H1 (cell line): ENCODE results near the gene CXCL9.

ENCODE experiments used
- CEBPB ChIP-seq: IDR thresholded peaks from 2 replicates; pipeline ENCODE4 v1.6.1; 2012; ENCODE audit warnings: low read depth, low read length
- CHD1 ChIP-seq: IDR thresholded peaks from 2 replicates; pipeline ENCODE4 v1.6.1; 2012; ENCODE audit warnings: low read depth, low read length, improper control_type of control experiment
- CHD2 ChIP-seq: IDR thresholded peaks from 2 replicates; pipeline ENCODE4 v1.6.1; 2012; ENCODE audit warnings: low read length, improper control_type of control experiment
- CHD7 ChIP-seq: fragments of 300-600 bp; sonication (generic); IDR thresholded peaks from 2 replicates; pipeline ENCODE4 v1.7.1; 2012; ENCODE audit warnings: low read length, moderate library complexity, mild to moderate bottlenecking, inconsistent platforms; ENCODE audit not compliant: insufficient replicate concordance
- CTCF ChIP-seq, 3 experiments: IDR thresholded peaks; 1 replicate in 2 of 3; 2 replicates in 1 of 3; pipeline versions ENCODE4 v1.5.1 to v1.6.1; 2011; ENCODE audit warnings: low read length in 3 of 3, mild to moderate bottlenecking in 3 of 3, inconsistent platforms in 2 of 3, low read depth in 1 of 3, moderate library complexity in 1 of 3; ENCODE audit not compliant: insufficient read depth in 1 of 3; ENCODE audit errors: control extremely low read depth in 1 of 3
- EGR1 ChIP-seq: IDR thresholded peaks from 2 replicates; pipeline ENCODE4 v1.6.1; 2011; ENCODE audit warnings: low read depth, low read length, borderline replicate concordance
- EP300 ChIP-seq, 2 experiments: IDR thresholded peaks; 1 replicate in 1 of 2; 2 replicates in 1 of 2; pipeline ENCODE4 v1.6.1; 2011 to 2012; ENCODE audit warnings: low read depth in 2 of 2, low read length in 2 of 2, mild to moderate bottlenecking in 2 of 2, borderline replicate concordance in 1 of 2, inconsistent platforms in 1 of 2, moderate library complexity in 1 of 2
- EZH2 ChIP-seq: fragments of 200-600 bp; sonication (generic); IDR thresholded peaks from 2 replicates; pipeline ENCODE4 v1.7.1; 2012; ENCODE audit warnings: low read depth, mild to moderate bottlenecking, moderate library complexity, low read length, inconsistent platforms; ENCODE audit not compliant: severe bottlenecking
- POLR2A ChIP-seq, 2 experiments: IDR thresholded peaks; 1 replicate in 1 of 2; 2 replicates in 1 of 2; pipeline ENCODE4 v1.6.1; 2011; ENCODE audit warnings: low read depth in 2 of 2, low read length in 2 of 2, mild to moderate bottlenecking in 2 of 2; ENCODE audit errors: control extremely low read depth in 1 of 2
- RFX5 ChIP-seq: IDR thresholded peaks from 2 replicates; pipeline ENCODE4 v1.6.1; 2011; ENCODE audit warnings: low read depth, low read length, improper control_type of control experiment, borderline replicate concordance
- RXRA ChIP-seq: IDR thresholded peaks from 2 replicates; pipeline ENCODE4 v1.6.1; 2011; ENCODE audit warnings: low read depth, mild to moderate bottlenecking, low read length, moderate library complexity; ENCODE audit not compliant: insufficient read depth
- SIN3A ChIP-seq, 2 experiments: IDR thresholded peaks in 1 of 2; conservative IDR thresholded peaks in 1 of 2; 2 replicates each; pipeline ENCODE4 v1.6.1; 2011 to 2012; ENCODE audit warnings: low read length in 2 of 2, improper control_type of control experiment in 1 of 2, low read depth in 1 of 2, mild to moderate bottlenecking in 1 of 2
- YY1 ChIP-seq: IDR thresholded peaks from 2 replicates; pipeline ENCODE4 v1.6.1; 2011; ENCODE audit warnings: low read depth, mild to moderate bottlenecking, low read length

GRCh38 chr4:76002176-76002575, 5.1 kb downstream of the CXCL9 start:
- TF ChIP-seq EZH2: no peak
- TF ChIP-seq EGR1: no peak
- no peak for TF ChIP-seq CHD1
- no peak for TF ChIP-seq CTCF (IDR thresholded peaks at IDR 0.05; ENCODE audit: control extremely low read depth in 1 of 3, insufficient read depth in 1 of 3, low read depth in 1 of 3, low read length in 3 of 3)
- TF ChIP-seq SIN3A (conservative IDR thresholded peaks at IDR 0.05 in 1 of 2, IDR thresholded peaks at IDR 0.05 in 1 of 2; ENCODE audit: low read depth in 1 of 2, low read length in 2 of 2): no peak
- no peak for TF ChIP-seq RXRA
- no peak for TF ChIP-seq CHD2
- no peak for TF ChIP-seq YY1
- no peak for TF ChIP-seq EP300 (IDR thresholded peaks at IDR 0.05; ENCODE audit: borderline replicate concordance in 1 of 2, low read depth in 2 of 2, low read length in 2 of 2)
- no peak for TF ChIP-seq CEBPB
- TF ChIP-seq POLR2A (IDR thresholded peaks at IDR 0.05; ENCODE audit: control extremely low read depth in 1 of 2, low read depth in 2 of 2, low read length in 2 of 2): no peak
- TF ChIP-seq CHD7: no peak
- no peak for TF ChIP-seq RFX5
